GM19397 (cell line): Measurements from ENCODE around the gene LAMA3.

Source experiments
- ATAC-seq: cut with Tn5 transposase; IDR thresholded peaks from one replicate; pipeline ENCODE4 v1.9.1; 2021; ENCODE audit warnings: mild to moderate bottlenecking, moderate library complexity; ENCODE audit not compliant: unreplicated experiment

Gene LAMA3

DNA sequence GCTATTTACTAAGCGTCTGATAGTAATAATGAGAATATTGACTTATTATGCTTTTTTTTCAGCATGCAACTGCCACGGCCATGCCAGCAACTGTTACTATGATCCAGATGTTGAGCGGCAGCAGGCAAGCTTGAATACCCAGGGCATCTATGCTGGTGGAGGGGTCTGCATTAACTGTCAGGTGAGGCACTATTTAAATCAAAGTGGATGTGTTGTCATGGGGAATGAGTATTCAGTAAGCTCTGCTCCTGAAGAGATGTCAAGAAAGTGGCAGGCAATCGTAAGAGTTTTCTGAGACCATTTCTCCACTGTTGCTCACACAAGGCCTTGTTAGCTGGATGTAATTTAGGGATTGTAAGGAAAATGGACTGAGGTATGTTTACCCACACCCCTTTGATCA, 74.1 kb downstream of the LAMA3 start:
- ATAC-seq = no peak

DNA sequence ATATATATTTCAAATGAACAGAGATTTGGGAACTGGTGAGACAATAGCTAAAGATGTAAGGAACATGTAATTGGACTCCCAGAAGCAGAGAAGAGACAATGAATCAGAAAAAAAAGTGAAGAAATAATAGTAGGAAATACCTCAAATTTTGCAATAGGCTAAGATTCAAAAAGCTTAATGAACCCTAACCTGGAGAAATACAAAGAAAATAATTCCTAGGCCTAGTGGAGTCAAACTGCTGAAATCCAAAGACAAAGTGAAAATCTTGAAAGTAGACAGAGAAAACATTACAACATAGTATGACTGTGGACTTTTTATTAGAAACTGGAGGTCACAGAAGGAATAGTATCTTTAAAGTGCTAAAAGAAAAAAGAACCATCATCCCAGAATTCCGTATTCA, 76.7 kb downstream of the LAMA3 start:
- ATAC-seq = no peak

- ATAC-seq = no peak
Observed at GRCh38 chr18:23772327-23773024, 83.2 kb downstream of the LAMA3 start.

- no peak for ATAC-seq
Observed at GRCh38 chr18:23776306-23776705, 87.1 kb downstream of the LAMA3 start.

DNA sequence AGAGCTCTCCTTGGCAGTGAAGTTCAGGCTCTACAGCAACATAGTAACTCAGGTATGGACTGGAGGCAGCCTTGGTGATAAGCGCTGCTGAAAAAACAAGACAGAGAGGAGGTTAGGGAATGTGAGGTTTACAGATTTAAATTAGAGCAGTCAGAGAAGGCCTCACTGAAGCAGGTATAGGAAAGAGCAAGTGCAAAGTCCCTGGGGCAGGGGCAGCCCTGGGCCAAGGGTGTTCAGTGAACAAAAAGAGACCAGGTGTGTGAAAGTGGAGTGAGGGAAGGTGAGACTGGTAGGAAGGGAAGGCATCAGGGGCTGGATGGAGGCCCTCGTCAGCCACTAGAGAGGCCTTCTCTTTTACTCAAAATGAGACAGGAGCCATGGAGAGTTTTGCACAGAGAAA, 89.6 kb downstream of the LAMA3 start:
- no peak for ATAC-seq

- ATAC-seq = no peak
Observed at GRCh38 chr18:23779696-23780303, 90.5 kb downstream of the LAMA3 start.

GRCh38 chr18:23784832-23785245, 95.6 kb downstream of the LAMA3 start:
- no peak for ATAC-seq

DNA sequence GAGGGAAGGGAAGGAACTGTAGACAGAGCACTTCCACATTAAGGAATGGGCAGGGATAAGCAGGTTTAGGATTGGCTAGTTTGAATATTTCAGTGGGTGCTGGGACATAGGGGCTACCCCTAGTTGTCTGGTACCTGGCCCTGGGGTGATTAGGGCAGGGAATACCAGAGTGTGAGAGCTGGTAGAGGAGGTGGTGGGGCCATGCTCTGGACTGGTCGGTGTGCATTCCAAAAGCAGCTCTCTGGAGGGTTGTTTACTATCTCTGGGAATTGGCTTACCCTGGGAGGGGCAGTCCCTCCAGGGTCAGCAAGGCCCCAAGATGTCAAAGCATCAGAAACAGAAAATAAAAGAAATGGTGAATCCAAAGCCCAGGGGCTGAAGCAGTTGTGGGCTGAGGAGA, 103.8 kb downstream of the LAMA3 start:
- no peak for ATAC-seq

- no peak for ATAC-seq
Observed at GRCh38 chr18:23793985-23794867, 105.0 kb downstream of the LAMA3 start.

- ATAC-seq = no peak
Observed at GRCh38 chr18:23798249-23798648, 109.0 kb downstream of the LAMA3 start.

- no peak for ATAC-seq
Observed at GRCh38 chr18:23798824-23799223, 109.6 kb downstream of the LAMA3 start.

DNA sequence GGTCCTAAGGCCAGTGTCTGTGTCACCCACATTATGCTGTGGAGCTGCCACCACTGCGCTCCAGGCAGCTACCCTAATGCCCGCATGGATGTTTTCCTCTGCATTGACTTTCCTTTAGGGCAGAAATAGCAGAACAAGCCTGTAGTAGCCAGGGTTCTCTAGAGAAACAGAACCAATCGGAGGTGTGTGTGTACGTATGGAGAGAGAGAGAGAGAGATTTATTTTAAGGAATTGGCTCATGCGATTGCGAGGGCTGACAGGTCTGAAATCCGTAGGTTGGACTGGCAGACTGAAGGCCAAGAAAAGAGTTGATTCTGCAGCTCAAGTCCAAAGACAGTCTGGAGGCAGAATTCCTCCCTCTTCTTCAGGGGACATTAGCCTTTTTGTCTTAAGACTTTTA, 110.3 kb downstream of the LAMA3 start:
- no peak for ATAC-seq

GRCh38 chr18:23800902-23801301, 111.6 kb downstream of the LAMA3 start:
- ATAC-seq = no peak

- no peak for ATAC-seq
Observed at GRCh38 chr18:23802817-23803216, 113.6 kb downstream of the LAMA3 start.

- no peak for ATAC-seq
Observed at GRCh38 chr18:23803755-23804154, 114.5 kb downstream of the LAMA3 start.

GRCh38 chr18:23805898-23806297, 116.6 kb downstream of the LAMA3 start:
- no peak for ATAC-seq

DNA sequence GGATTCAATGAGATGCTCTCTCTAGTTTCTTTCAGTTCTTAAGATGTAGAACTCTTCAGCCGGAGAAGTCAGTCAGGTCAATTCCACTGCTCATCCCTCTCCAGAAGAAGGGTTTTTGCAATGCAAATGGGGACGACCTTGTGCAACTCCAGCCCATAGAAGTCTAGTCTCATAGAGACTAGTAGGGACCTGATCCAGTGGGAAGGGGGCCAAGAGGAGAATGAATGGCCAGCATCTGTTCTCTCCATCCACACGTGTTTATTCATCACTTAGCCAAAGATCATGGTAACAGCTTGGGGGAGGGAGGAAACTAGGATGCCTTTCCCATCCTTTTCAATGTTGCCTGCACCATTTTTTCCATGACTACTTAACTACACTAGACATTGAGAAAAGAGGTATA, 120.2 kb downstream of the LAMA3 start:
- no peak for ATAC-seq

DNA sequence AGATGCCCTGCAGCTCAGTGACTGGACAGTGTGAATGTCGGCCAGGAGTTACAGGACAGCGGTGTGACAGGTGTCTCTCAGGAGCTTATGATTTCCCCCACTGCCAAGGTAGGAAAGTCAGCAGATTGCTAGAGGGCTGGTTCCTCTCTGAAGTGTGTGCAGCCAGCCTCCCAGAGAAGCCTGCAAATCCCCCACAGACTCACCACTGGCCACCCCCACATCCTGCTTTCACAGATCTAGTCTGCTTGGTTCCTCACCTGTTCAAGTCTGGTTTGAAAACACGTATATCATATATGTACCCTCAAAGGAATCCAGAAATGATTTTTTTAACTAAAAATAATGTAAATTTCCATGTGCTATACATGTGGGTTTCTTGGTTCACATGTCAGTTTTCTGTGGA, 121.1 kb downstream of the LAMA3 start:
- ATAC-seq = no peak

DNA sequence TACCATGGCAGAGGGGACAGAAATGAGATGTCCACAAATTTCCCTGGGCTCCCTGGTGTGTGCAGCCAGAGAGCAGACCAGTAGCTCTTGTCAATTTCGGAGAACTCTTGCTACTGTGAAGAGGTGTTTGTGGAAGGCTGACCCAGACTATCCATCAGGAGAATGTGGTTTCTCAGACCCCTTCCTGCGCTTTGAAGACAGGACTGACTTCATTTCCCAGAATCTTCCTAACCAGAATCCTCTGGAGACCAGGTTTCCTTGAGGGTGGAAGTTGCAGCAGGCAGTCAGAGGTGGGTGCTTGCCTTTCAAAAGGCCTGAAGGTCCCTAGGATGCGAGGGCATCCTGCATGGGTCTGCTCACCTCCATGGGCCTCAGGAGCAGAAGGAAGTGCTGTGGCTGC, 121.9 kb downstream of the LAMA3 start:
- no peak for ATAC-seq

DNA sequence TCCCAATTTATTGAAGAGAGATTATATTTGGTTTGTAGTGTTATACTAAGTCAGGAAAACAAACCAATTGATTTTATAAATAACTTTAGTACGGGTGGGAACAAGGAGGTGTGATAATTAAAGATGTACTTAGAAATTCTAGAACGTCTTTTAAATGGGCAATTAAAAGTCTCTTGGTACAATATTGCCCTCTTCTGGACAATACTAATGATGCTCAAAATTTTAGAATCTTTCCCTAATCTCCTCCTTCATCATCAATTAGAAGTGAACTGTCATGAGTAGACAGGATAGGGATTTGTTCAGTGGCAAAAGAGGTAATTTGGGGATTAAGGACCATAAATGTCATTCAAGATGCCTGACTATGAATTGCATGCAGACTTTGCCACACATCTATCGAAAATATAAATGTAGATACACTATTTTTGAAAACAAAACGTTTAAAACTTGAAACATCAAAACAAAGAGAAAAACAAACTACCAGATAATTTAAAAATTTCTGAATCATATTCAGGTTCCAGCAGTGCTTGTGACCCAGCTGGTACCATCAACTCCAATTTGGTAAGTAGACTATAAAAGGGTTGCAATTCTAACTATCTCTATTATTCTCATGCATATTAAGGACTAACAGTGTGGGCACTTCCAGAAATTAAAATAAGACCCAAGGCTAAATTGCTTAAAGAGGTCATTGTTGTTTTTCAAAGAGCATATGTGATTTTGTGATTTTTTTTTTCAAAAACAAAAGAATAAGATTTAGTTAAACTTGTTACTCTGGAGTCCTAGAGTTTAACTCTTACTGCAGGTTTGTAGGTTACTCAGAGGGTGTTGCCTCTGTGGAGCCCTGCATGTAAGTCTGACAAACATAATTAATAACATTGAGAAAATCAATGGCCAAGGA, 123.5 kb downstream of the LAMA3 start:
- ATAC-seq = no peak
